ENCODE results near the gene CPNE5. TPM values are rescaled to one million over a fixed set of nuclear protein-coding genes. Genes with fewer than 3 reads are reported as not detected.

The CPNE5 gene
- total RNA-seq, 1 donor from 2014 or later: 1.3 TPM

DNA sequence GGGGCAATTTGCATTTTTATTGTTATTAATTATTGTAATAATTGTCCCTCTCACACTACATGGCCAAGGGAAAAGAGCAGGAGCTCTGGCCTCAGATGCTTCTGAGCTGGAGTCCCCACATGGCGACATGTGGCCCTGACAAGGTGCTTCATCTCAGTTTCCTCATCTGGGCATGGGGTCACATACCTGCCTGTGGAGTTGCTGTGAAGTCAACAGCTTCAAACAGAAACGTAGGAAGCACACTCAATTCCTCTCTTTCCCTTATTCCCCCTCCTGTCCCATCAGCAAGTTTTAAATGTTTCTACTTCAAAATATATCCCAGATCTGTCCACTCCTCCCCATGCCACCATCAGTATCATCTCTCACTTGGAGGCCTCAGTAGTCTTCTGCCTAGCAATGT, 8.7 kb downstream of the CPNE5 start:
- intact Hi-C loops (cut with DNase I): no loop called here
- TF ChIP-seq, protein P1, sequence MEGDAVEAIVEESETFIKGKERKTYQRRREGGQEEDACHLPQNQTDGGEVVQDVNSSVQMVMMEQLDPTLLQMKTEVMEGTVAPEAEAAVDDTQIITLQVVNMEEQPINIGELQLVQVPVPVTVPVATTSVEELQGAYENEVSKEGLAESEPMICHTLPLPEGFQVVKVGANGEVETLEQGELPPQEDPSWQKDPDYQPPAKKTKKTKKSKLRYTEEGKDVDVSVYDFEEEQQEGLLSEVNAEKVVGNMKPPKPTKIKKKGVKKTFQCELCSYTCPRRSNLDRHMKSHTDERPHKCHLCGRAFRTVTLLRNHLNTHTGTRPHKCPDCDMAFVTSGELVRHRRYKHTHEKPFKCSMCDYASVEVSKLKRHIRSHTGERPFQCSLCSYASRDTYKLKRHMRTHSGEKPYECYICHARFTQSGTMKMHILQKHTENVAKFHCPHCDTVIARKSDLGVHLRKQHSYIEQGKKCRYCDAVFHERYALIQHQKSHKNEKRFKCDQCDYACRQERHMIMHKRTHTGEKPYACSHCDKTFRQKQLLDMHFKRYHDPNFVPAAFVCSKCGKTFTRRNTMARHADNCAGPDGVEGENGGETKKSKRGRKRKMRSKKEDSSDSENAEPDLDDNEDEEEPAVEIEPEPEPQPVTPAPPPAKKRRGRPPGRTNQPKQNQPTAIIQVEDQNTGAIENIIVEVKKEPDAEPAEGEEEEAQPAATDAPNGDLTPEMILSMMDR (IDR thresholded peaks at IDR 0.05): no peak
- Histone ChIP-seq H3K27me3 (no peaks in the 10 kb centered on the region), H3K4me3 (peak overlapping the region in 1 of 2 donors; percentile 27), H3K9me3 (no peaks in the 10 kb centered on the region), H3K4me1 (peaks cover 4 to 13% of the 10 kb centered on the region in 2 donors), H3K27ac (no peak overlapping the region), H3K36me3 (no peaks in the 10 kb centered on the region)
- no peak for DNase-seq (ENCODE audit: low spot score in 2 of 2)

DNA sequence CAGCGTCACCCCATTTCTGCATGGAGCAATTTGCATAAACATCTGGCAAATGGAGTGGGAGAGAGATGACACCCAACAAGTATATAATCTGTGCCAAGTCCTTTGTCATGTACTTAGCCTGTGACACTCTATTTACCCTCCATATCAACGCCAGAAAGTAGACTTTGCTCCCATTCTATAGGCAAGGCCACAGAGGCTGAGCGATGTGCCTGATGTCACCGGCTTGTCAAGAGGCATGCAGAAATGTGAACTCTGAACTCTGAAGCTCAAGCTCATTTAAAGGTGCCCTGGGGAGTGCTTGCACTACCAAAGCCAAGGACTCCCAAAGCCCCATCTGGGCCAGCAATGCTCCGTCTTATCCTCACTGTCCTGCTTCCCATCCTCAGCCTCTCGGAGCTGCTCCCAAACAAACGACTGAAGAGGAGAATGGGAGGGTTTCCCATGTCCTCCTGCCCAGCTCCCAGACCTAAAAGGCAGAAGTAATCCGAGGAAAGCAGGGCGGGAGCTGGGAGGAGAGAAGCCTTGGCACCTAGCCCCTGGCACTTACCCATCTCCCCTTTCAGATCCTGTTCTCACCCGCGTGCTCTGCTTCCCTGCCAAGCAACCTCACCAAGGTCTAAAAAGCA, 9.2 kb downstream of the CPNE5 start:
- Histone ChIP-seq H3K27ac (no peak overlapping the region), H3K27me3 (no peaks in the 10 kb centered on the region), H3K36me3 (no peaks in the 10 kb centered on the region), H3K4me3 (peak overlapping the region in 1 of 2 donors; percentile 27), H3K9me3 (no peaks in the 10 kb centered on the region), H3K4me1 (peaks cover 4 to 13% of the 10 kb centered on the region in 2 donors)
- DNase-seq (ENCODE audit: low spot score in 2 of 2): peak in 1 of 2 donors; percentile 74
- intact Hi-C loops (cut with DNase I): no loop called here
- TF ChIP-seq, protein P1 (IDR thresholded peaks at IDR 0.05): no peak

DNA sequence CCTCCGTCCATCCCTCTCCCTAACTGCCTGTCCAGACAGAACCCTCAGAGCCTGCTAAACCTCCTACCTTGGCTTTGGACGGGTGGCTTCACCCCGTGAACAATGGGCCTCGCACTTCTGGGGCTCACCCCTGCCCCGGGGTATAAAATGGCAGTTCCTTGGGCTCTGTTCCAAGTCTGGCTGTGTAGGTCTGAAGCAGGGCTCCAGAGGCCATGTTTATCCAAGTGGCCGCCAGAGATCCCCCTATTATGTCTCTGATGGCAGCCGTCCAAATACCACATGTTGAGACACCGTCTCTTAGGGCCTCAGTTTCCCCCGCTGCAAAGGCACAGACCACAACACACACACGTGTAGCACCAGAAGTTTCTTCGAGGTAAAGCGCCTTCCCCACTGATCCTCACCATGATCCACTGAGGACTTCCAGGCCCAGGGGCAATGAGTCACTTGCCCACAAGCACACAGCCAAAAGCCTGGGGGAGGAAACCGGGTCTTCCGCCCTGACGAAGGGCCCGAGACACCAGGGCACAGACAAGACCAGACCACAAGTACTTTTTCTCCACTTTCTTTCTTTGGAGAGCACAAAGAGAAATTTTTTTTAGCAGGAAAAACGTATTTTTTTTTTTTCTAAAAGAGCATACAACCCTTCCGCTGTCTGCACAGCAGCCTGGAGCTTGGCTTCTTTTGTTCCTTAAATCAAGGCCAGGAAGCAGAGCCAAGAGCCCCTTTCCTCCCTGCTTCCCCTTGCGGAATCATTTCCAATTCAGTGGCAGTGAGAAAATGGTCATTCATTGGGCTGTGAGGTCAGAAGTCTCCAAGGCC, 11.8 kb downstream of the CPNE5 start:
- TF ChIP-seq, protein P1 (IDR thresholded peaks at IDR 0.05): no peak
- Histone ChIP-seq H3K4me1 (peaks cover 4 to 13% of the 10 kb centered on the region in 2 donors), H3K27ac (peak overlapping the region in 1 of 2 donors; percentile 38), H3K4me3 (no peak overlapping the region), H3K36me3 (no peaks in the 10 kb centered on the region), H3K27me3 (no peaks in the 10 kb centered on the region), H3K9me3 (no peaks in the 10 kb centered on the region)
- intact Hi-C loops (cut with DNase I): no loop called here
- no peak for DNase-seq (ENCODE audit: low spot score in 2 of 2)

DNA sequence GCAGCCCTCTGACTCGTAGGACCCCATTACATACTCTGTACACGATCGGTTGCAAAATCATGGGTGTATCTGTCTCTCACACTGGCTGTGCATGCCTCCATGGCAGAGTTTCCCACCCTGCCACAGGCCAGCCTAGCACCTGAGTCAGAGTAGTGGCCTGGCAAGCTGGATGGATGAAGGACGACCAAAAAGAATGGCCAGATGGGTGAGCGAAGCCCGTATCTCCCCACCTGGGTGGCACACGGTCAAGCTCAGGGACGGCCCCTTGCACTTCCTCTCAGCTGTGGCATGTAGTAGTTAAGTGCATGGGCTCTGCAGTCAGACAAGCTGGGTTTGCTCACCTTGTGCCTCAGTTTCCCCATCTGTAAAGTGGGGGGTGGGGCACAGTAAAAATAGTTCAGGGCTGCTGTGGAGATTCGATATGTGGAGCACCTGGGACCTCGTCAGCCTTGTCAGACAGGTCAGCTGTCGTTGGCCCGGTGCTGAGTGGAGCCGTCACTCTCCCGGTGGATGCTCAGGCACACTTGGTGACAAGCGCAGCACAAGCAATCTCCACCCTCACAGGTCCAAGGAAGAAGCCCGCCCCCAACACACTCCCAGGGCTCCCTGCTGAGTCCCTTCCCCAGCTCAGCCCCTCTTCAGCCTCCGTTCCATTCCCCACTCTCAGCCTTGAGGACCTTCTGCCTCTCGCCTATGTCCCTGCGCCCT, 12.6 kb downstream of the CPNE5 start:
- intact Hi-C loops (cut with DNase I): no loop called here
- H3K36me3 ChIP-seq: no peaks in the 10 kb centered on the region
- H3K27me3 ChIP-seq: no peaks in the 10 kb centered on the region
- no peaks in the 10 kb centered on the region for H3K9me3 ChIP-seq
- no peak for DNase-seq (ENCODE audit: low spot score in 2 of 2)
- TF ChIP-seq, protein P1 (IDR thresholded peaks at IDR 0.05): no peak
- H3K4me3 ChIP-seq: no peak overlapping the region
- peak overlapping the region in 1 of 2 donors; percentile 38 for H3K27ac ChIP-seq
- peaks cover 4 to 13% of the 10 kb centered on the region in 2 donors for H3K4me1 ChIP-seq

DNA sequence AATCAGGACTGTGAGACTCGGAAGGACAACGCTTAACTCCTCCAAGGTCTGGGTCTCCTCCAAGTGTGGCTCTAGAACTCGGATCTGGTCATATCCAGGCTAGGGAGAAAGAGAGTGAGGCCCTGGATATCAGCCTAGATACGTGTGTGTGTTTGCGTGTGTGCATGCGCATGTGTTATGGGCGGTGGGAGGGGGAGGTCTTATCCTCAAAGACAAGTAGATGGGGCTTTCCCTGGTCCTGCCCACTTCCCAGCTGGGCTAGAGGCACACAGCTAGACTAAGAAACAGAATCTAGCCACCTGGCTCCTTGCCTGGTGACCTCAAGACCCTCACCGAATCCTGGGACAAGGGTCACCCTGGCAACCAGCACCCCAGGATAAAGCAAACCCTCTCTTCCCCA, 13.2 kb downstream of the CPNE5 start:
- H3K27ac ChIP-seq: no peak overlapping the region
- intact Hi-C loops (cut with DNase I): no loop called here
- H3K36me3 ChIP-seq: no peaks in the 10 kb centered on the region
- no peaks in the 10 kb centered on the region for H3K27me3 ChIP-seq
- DNase-seq (ENCODE audit: low spot score in 2 of 2): no peak
- peaks cover 4 to 13% of the 10 kb centered on the region in 2 donors for H3K4me1 ChIP-seq
- no peaks in the 10 kb centered on the region for H3K9me3 ChIP-seq
- TF ChIP-seq, protein P1 (IDR thresholded peaks at IDR 0.05): no peak
- no peak overlapping the region for H3K4me3 ChIP-seq

All from ascending aorta (tissue), 2 donors.